ENCODE measurements around the gene TIMM23.
"Not testable (repeated sequence)": the region's sequence is repeated elsewhere in the genome, so short reads cannot be mapped to it uniquely, and the experiment has no call there.

The TIMM23 gene

DNA sequence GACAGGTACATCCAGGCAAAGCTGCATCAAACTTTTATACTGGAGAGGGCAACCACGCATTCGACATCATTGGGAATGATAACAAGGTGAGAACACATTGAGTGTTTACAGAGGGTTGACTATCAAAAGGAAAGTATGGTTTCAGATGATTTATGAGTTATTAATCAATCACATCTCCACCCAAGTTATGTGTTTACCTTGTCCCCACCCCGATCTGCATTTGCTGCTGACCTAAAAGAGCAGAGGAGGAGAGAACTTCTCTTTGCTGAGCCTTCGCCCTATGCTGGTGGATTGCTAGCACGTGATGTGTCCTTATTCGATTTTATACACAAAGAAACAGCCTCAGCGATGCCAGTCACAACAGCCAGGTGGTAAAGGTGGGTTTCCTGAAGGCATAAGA, 74.0 kb downstream of the TIMM23 start, which contains the start of gene MSMB:
Gene MSMB, minus strand, starts transcription at position 9 of the 400 bp plus-strand sequence. CDS start 32 bp downstream, outside the sequence.
- H3K27ac ChIP-seq: no peak within 1 kb of the TSS
- TF ChIP-seq, protein P1, sequence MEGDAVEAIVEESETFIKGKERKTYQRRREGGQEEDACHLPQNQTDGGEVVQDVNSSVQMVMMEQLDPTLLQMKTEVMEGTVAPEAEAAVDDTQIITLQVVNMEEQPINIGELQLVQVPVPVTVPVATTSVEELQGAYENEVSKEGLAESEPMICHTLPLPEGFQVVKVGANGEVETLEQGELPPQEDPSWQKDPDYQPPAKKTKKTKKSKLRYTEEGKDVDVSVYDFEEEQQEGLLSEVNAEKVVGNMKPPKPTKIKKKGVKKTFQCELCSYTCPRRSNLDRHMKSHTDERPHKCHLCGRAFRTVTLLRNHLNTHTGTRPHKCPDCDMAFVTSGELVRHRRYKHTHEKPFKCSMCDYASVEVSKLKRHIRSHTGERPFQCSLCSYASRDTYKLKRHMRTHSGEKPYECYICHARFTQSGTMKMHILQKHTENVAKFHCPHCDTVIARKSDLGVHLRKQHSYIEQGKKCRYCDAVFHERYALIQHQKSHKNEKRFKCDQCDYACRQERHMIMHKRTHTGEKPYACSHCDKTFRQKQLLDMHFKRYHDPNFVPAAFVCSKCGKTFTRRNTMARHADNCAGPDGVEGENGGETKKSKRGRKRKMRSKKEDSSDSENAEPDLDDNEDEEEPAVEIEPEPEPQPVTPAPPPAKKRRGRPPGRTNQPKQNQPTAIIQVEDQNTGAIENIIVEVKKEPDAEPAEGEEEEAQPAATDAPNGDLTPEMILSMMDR (conservative IDR thresholded peaks at IDR 0.05): no peak
- TF ChIP-seq ZFX (IDR thresholded peaks at IDR 0.05): no peak

DNA sequence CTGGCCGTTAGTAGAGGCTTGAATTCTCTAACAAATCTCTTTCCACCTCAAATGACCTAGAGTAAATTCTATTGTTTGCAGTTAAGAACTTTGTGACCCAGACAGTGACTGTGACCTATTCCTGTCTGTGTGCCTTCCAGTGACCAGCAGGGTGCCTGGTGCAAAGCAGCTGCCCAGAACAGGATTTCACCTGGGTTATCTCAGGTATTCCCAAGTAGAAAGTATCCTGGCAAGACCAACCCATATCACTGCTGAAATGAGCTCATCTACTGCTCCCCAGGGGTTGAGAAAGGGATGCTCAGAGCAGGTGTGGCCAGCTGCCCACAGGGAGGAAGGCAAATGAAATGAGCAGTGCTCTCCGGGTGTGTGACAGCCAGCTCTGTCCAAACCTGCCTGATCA, 75.9 kb downstream of the TIMM23 start:
- peak overlapping the region; percentile 54 for H3K27ac ChIP-seq
- TF ChIP-seq, protein P1 (conservative IDR thresholded peaks at IDR 0.05): no peak
- TF ChIP-seq ZFX (IDR thresholded peaks at IDR 0.05): no peak

DNA sequence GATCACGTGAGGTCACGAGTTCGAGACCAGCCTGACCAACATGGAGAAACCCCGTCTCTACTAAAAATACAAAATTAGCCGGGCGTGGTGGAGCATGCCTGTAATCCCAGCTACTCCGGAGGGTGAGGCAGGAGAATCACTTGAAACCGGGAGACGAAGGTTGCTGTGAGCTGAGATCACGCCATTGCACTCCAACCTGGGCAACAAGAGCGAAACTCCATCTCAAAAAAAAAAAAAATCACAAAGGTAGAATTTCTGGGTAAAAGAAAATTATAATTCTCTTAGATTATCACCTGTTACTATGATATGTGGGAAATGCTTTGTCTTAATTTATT, 77.2 kb downstream of the TIMM23 start:
- not testable (repeated sequence) for H3K27ac ChIP-seq

- TF ChIP-seq, protein P1 (conservative IDR thresholded peaks at IDR 0.05): no peak
- TF ChIP-seq ZFX (IDR thresholded peaks at IDR 0.05): no peak
- no peak overlapping the region for H3K27ac ChIP-seq
Measured at GRCh38 chr10:46050941-46051623, 78.8 kb downstream of the TIMM23 start.

GRCh38 chr10:46052057-46052790, 79.9 kb downstream of the TIMM23 start:
- H3K27ac ChIP-seq: peak overlapping the region; percentile 30
- TF ChIP-seq, protein P1 (conservative IDR thresholded peaks at IDR 0.05): no peak
- TF ChIP-seq ZFX (IDR thresholded peaks at IDR 0.05): no peak

- peak overlapping the region; percentile 30 for H3K27ac ChIP-seq
- TF ChIP-seq ZFX (IDR thresholded peaks at IDR 0.05): no peak
- TF ChIP-seq, protein P1 (conservative IDR thresholded peaks at IDR 0.05): no peak
Measured at GRCh38 chr10:46052791-46053375, 80.6 kb downstream of the TIMM23 start.

Measured in C4-2B (cell line).